Erythroblast (primary cell): ENCODE measurements around the gene KDM4E.
"Not testable (repeated sequence)": the region's sequence is repeated elsewhere in the genome, so short reads cannot be mapped to it uniquely, and the experiment has no call there.

ENCODE experiments used
- DNase-seq, 2 experiments: peaks; one replicate each; lab custom pipeline; 2025; lab: John Stamatoyannopoulos, UW
- GATA1 ChIP-seq: IDR thresholded peaks from 2 replicates; pipeline ENCODE4 v1.6.1; 2011; ENCODE audit warnings: low read depth, mild to moderate bottlenecking, control low read depth, low read length, moderate library complexity
- POLR2A ChIP-seq: IDR thresholded peaks from 2 replicates; pipeline ENCODE4 v1.6.1; 2011; ENCODE audit warnings: mild to moderate bottlenecking, low read length

Gene KDM4E

GRCh38 chr11:95035316-95035715 lies 10.3 kb downstream of the KDM4E start:
- TF ChIP-seq POLR2A (no peak), GATA1 (no peak)
- DNase-seq: peak in 1 of 2 experiments; percentile 11

GRCh38 chr11:95037356-95038035 lies 12.4 kb downstream of the KDM4E start:
- peak; percentile 12 to 22 for DNase-seq

- no peak for DNase-seq
These were observed 17.2 kb downstream of the KDM4E start for GRCh38 chr11:95042239-95042638.

GRCh38 chr11:95042906-95043305 lies 17.8 kb downstream of the KDM4E start:
- TF ChIP-seq POLR2A (no peak), GATA1 (no peak)
- no peak for DNase-seq

More at GRCh38 chr11:95042239-95042638, 17.2 kb downstream of the KDM4E start:
- no peak for TF ChIP-seq GATA1
- no peak for TF ChIP-seq POLR2A

- TF ChIP-seq GATA1 (no peak), POLR2A (no peak)
- no peak for DNase-seq
These were observed 19.0 kb downstream of the KDM4E start for GRCh38 chr11:95044010-95044409.

GRCh38 chr11:95045812-95046211 lies 20.8 kb downstream of the KDM4E start:
- TF ChIP-seq POLR2A: no peak
- TF ChIP-seq GATA1: no peak
- DNase-seq: no peak

- DNase-seq: not testable (repeated sequence)
These were observed 24.1 kb downstream of the KDM4E start, which contains the start of gene KDM4F for GRCh38 chr11:95049122-95049521. KDM4F (plus strand) TSS chr11:95049422.

- TF ChIP-seq POLR2A: no peak
- no peak for TF ChIP-seq GATA1
- no peak for DNase-seq
These were observed 25.6 kb downstream of the KDM4E start for GRCh38 chr11:95050595-95051202.

GRCh38 chr11:95054356-95054755 lies 29.3 kb downstream of the KDM4E start:
- no peak for DNase-seq
- TF ChIP-seq GATA1: no peak
- no peak for TF ChIP-seq POLR2A

GRCh38 chr11:95055283-95055897 lies 30.3 kb downstream of the KDM4E start:
- TF ChIP-seq POLR2A: no peak
- TF ChIP-seq GATA1: no peak
- DNase-seq: no peak

GRCh38 chr11:95057959-95058358 lies 32.9 kb downstream of the KDM4E start:
- no peak for DNase-seq
- TF ChIP-seq GATA1: no peak
- no peak for TF ChIP-seq POLR2A

- no peak for DNase-seq
These were observed 33.6 kb downstream of the KDM4E start for GRCh38 chr11:95058621-95059020.

GRCh38 chr11:95059046-95059445 lies 34.0 kb downstream of the KDM4E start:
- DNase-seq: no peak
- no peak for TF ChIP-seq POLR2A
- TF ChIP-seq GATA1: no peak

More at GRCh38 chr11:95058621-95059020, 33.6 kb downstream of the KDM4E start:
- TF ChIP-seq GATA1: no peak
- no peak for TF ChIP-seq POLR2A

- TF ChIP-seq POLR2A: no peak
- no peak for TF ChIP-seq GATA1
- no peak for DNase-seq
These were observed 40.3 kb downstream of the KDM4E start for GRCh38 chr11:95065336-95065735.

GRCh38 chr11:95066716-95067038 lies 41.6 kb downstream of the KDM4E start, which contains the start of gene SRSF8:
SRSF8 (plus strand) TSS chr11:95066919; CDS start chr11:95067227, 308 bp downstream.
- DNase-seq: no peak

More at GRCh38 chr11:95066716-95067038, 41.6 kb downstream of the KDM4E start, which contains the start of gene SRSF8:
- TF ChIP-seq GATA1 (no peak), POLR2A (no peak)
